Measurements from ENCODE around the gene PRKG2. TPM values are rescaled to one million over a fixed set of nuclear protein-coding genes. Genes with fewer than 3 reads are reported as not detected.
A peak's percentile ranks its signal among the peaks of the same experiment; 100 is the strongest.
"Not testable (repeated sequence)": the region's sequence is repeated elsewhere in the genome, so short reads cannot be mapped to it uniquely, and the experiment has no call there.

The PRKG2 gene
- total and polyA plus RNA-seq, 12 donors: 0.16 to 0.55 (median 0.20) TPM; not detected in 6

- H3K9me3 ChIP-seq (replicated peaks in 1 of 3): peaks cover 0 to under 1% (median 0%) of the 10 kb centered on the region in 3 donors
- intact Hi-C loops (cut with DNase I): no loop called here
- WGBS, 4 donors: 68 to 73% (median 72%) methylated on average over 7 of the region's 7 CpGs
- H3K4me3 ChIP-seq: no peak overlapping the region
- no peak overlapping the region for H3K27ac ChIP-seq
- TF ChIP-seq, protein P1, sequence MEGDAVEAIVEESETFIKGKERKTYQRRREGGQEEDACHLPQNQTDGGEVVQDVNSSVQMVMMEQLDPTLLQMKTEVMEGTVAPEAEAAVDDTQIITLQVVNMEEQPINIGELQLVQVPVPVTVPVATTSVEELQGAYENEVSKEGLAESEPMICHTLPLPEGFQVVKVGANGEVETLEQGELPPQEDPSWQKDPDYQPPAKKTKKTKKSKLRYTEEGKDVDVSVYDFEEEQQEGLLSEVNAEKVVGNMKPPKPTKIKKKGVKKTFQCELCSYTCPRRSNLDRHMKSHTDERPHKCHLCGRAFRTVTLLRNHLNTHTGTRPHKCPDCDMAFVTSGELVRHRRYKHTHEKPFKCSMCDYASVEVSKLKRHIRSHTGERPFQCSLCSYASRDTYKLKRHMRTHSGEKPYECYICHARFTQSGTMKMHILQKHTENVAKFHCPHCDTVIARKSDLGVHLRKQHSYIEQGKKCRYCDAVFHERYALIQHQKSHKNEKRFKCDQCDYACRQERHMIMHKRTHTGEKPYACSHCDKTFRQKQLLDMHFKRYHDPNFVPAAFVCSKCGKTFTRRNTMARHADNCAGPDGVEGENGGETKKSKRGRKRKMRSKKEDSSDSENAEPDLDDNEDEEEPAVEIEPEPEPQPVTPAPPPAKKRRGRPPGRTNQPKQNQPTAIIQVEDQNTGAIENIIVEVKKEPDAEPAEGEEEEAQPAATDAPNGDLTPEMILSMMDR (IDR thresholded peaks at IDR 0.05): no peak
- no peak for TF ChIP-seq POLR2A (IDR thresholded peaks at IDR 0.05)
- DNase-seq: no peak
- no peaks in the 10 kb centered on the region for H3K27me3 ChIP-seq
- H3K36me3 ChIP-seq (replicated peaks in 1 of 2): no peaks in the 10 kb centered on the region
- H3K4me1 ChIP-seq (replicated peaks in 1 of 2): no peaks in the 10 kb centered on the region
Observed at GRCh38 chr4:81164623-81165416, 50.2 kb downstream of the PRKG2 start.

DNA sequence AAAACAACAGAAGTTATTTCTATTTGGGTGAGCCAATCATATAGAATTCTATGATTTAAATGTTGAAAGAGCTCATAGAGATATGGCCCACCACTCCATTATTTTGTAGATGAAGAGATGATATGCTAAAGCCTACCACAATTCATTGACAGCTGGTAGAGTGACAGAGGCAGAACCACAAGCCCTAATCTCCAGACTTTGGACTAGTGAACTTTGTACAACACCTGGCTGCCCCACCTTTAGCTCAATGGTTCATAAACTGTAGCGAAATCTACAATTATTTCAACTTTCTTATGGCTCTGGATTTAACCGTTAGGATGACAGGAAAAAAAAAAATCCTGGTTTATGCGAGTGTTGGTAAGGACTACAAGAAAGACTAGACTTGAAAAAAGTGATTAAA is 50.9 kb downstream of the PRKG2 start:
- H3K36me3 ChIP-seq (replicated peaks in 1 of 2): no peaks in the 10 kb centered on the region
- H3K4me1 ChIP-seq (replicated peaks in 1 of 2): no peaks in the 10 kb centered on the region
- TF ChIP-seq, protein P1 (IDR thresholded peaks at IDR 0.05): no peak
- no peak for TF ChIP-seq POLR2A (IDR thresholded peaks at IDR 0.05)
- no peaks in the 10 kb centered on the region for H3K9me3 ChIP-seq (replicated peaks in 1 of 3)
- DNase-seq: no peak
- intact Hi-C loops (cut with DNase I): no loop called here
- WGBS, 4 donors: 66 to 87% (median 81%) methylated on average over 3 of the region's 3 CpGs
- no peaks in the 10 kb centered on the region for H3K27me3 ChIP-seq
- H3K27ac ChIP-seq: no peak overlapping the region
- H3K4me3 ChIP-seq: no peak overlapping the region

- intact Hi-C loops (cut with DNase I): no loop called here
- no peak for DNase-seq
- no peak for TF ChIP-seq POLR2A (IDR thresholded peaks at IDR 0.05)
- TF ChIP-seq, protein P1 (IDR thresholded peaks at IDR 0.05): no peak
- no peak overlapping the region for H3K4me3 ChIP-seq
- 58 to 67% (median 63%) methylated on average over 4 of the region's 4 CpGs for WGBS, 4 donors
- H3K36me3 ChIP-seq (replicated peaks in 1 of 2): no peaks in the 10 kb centered on the region
- no peaks in the 10 kb centered on the region for H3K27me3 ChIP-seq
- H3K4me1 ChIP-seq (replicated peaks in 1 of 2): no peaks in the 10 kb centered on the region
- H3K27ac ChIP-seq: no peak overlapping the region
- no peaks in the 10 kb centered on the region for H3K9me3 ChIP-seq (replicated peaks in 1 of 3)
Observed at GRCh38 chr4:81162752-81163458, 52.1 kb downstream of the PRKG2 start.

- intact Hi-C loops (cut with DNase I); H3K9me3 ChIP-seq (replicated peaks in 1 of 3); DNase-seq; H3K27ac ChIP-seq; H3K36me3 ChIP-seq (replicated peaks in 1 of 2); H3K4me1 ChIP-seq (replicated peaks in 1 of 2); H3K27me3 ChIP-seq: not testable (repeated sequence)
- peak overlapping the region in 1 of 4 donors; percentile 29 for H3K4me3 ChIP-seq
- 47 to 72% (median 49%) methylated on average over 25 to 29 of the region's 30 CpGs for WGBS, 4 donors
Observed at GRCh38 chr4:81153714-81154323, 61.2 kb downstream of the PRKG2 start.
